Suprapubic skin (tissue), 4 donors: ENCODE data around the gene RTN4R. TPM values are rescaled to one million over a fixed set of nuclear protein-coding genes. Genes with fewer than 3 reads are reported as not detected.

ENCODE experiments used
- DNase-seq, 2 donors: peaks; one replicate each; pipeline ENCODE4 v3.0.0-alpha.2; 2019; ENCODE audit warnings: low spot score in 2 of 2
- H3K27ac ChIP-seq: fragments of 200-600 bp; sonication (generic); one replicate; pipeline ENCODE4 v1.5.1; 2019
- H3K27me3 ChIP-seq: fragments of 200-600 bp; sonication (generic); one replicate; pipeline ENCODE4 v1.5.1; 2019
- H3K36me3 ChIP-seq: fragments of 200-600 bp; sonication (generic); one replicate; pipeline ENCODE4 v1.5.1; 2019
- H3K4me1 ChIP-seq: fragments of 200-600 bp; sonication (generic); one replicate; pipeline ENCODE4 v1.5.1; 2019
- H3K4me3 ChIP-seq: fragments of 200-600 bp; sonication (generic); one replicate; pipeline ENCODE4 v1.5.1; 2019; ENCODE audit warnings: mild to moderate bottlenecking
- H3K9me3 ChIP-seq: fragments of 200-600 bp; sonication (generic); one replicate; pipeline ENCODE4 v1.5.1; 2019
- CTCF ChIP-seq, 2 donors: fragments of 200-600 bp in 1 of 2; fragments of 450-650 bp in 1 of 2; sonication (generic) in 1 of 2; IDR thresholded peaks; one replicate each; pipeline ENCODE4 v1.5.1; 2016 to 2019; ENCODE audit warnings: antibody characterized with exemption in 2 of 2, mild to moderate bottlenecking in 1 of 2, moderate library complexity in 1 of 2
- EP300 ChIP-seq: sonication (generic); formaldehyde crosslinking; IDR thresholded peaks from one replicate; pipeline ENCODE4 v1.6.1; 2017; ENCODE audit warnings: antibody characterized with exemption
- POLR2A ChIP-seq, 2 donors: fragments of 450-650 bp; IDR thresholded peaks; one replicate each; pipeline ENCODE4 v1.6.1; 2017; ENCODE audit warnings: antibody characterized with exemption in 2 of 2, mild to moderate bottlenecking in 2 of 2, moderate library complexity in 2 of 2
- POLR2AphosphoS5 ChIP-seq, 3 donors: sonication (generic); formaldehyde crosslinking; IDR thresholded peaks; one replicate each; pipeline ENCODE4 v1.6.1; 2017; ENCODE audit warnings: antibody characterized with exemption in 3 of 3
- WGBS: methylation state at CpG from one replicate; pipeline ENCODE4 v1.1.5; 2018; 5-methylcytosine and 5-hydroxymethylcytosine counted together
- total RNA-seq, 4 donors: library from RNA; depleted of rRNA; stranded (reverse); fragments of >200 nt; gene quantifications; one replicate each; pipeline ENCODE4 v1.1.0, GENCODE V29; 2016

RTN4R gene
- total RNA-seq, 4 donors from 2014 or later: 5.0 to 12.2 (median 9.2) TPM

GRCh38 chr22:20256027-20256426, 12.1 kb downstream of the RTN4R start:
- 83% methylated on average over 9 of the region's 13 CpGs for WGBS
- no peaks in the 10 kb centered on the region for H3K9me3 ChIP-seq
- no peaks in the 10 kb centered on the region for H3K4me1 ChIP-seq
- no peak for DNase-seq
- H3K27me3 ChIP-seq: no peaks in the 10 kb centered on the region
- TF ChIP-seq EP300: no peak
- no peak for TF ChIP-seq POLR2AphosphoS5 (IDR thresholded peaks at IDR 0.05)
- no peak for TF ChIP-seq CTCF (IDR thresholded peaks at IDR 0.05)
- no peak for TF ChIP-seq POLR2A (IDR thresholded peaks at IDR 0.05)
- no peak overlapping the region for H3K27ac ChIP-seq
- no peaks in the 10 kb centered on the region for H3K36me3 ChIP-seq
- no peak overlapping the region for H3K4me3 ChIP-seq

- no peak for DNase-seq
Observed at GRCh38 chr22:20254975-20255946, 12.9 kb downstream of the RTN4R start.

GRCh38 chr22:20253161-20253560, 15.0 kb downstream of the RTN4R start:
- DNase-seq: no peak
- H3K36me3 ChIP-seq: no peaks in the 10 kb centered on the region
- 84% methylated on average over 6 of the region's 7 CpGs for WGBS

More at GRCh38 chr22:20254975-20255946, 12.9 kb downstream of the RTN4R start:
- H3K4me1 ChIP-seq: peaks cover 2% of the 10 kb centered on the region
- no peak overlapping the region for H3K27ac ChIP-seq
- H3K36me3 ChIP-seq: no peaks in the 10 kb centered on the region
- TF ChIP-seq POLR2AphosphoS5 (IDR thresholded peaks at IDR 0.05): no peak
- no peak for TF ChIP-seq POLR2A (IDR thresholded peaks at IDR 0.05)
- no peak for TF ChIP-seq EP300
- no peak for TF ChIP-seq CTCF (IDR thresholded peaks at IDR 0.05)
- H3K9me3 ChIP-seq: no peaks in the 10 kb centered on the region
- 90% methylated on average over 21 of the region's 23 CpGs for WGBS
- no peaks in the 10 kb centered on the region for H3K27me3 ChIP-seq
- no peak overlapping the region for H3K4me3 ChIP-seq

GRCh38 chr22:20251981-20252380, 16.1 kb downstream of the RTN4R start:
- no peaks in the 10 kb centered on the region for H3K27me3 ChIP-seq
- no peak for DNase-seq
- H3K9me3 ChIP-seq: no peaks in the 10 kb centered on the region
- H3K36me3 ChIP-seq: no peaks in the 10 kb centered on the region
- TF ChIP-seq CTCF (IDR thresholded peaks at IDR 0.05) (no peak), POLR2AphosphoS5 (IDR thresholded peaks at IDR 0.05) (no peak), EP300 (no peak), POLR2A (IDR thresholded peaks at IDR 0.05) (no peak)
- peaks cover 18% of the 10 kb centered on the region for H3K4me1 ChIP-seq
- no peak overlapping the region for H3K4me3 ChIP-seq
- no peak overlapping the region for H3K27ac ChIP-seq
- WGBS: 97% methylated on average over 5 of the region's 5 CpGs

More at GRCh38 chr22:20253161-20253560, 15.0 kb downstream of the RTN4R start:
- Histone ChIP-seq H3K27me3 (no peaks in the 10 kb centered on the region), H3K4me1 (peaks cover 18% of the 10 kb centered on the region), H3K27ac (no peak overlapping the region), H3K9me3 (no peaks in the 10 kb centered on the region), H3K4me3 (no peak overlapping the region)
- TF ChIP-seq POLR2A (IDR thresholded peaks at IDR 0.05) (no peak), POLR2AphosphoS5 (IDR thresholded peaks at IDR 0.05) (no peak), CTCF (IDR thresholded peaks at IDR 0.05) (no peak), EP300 (no peak)

GRCh38 chr22:20251491-20251890, 16.6 kb downstream of the RTN4R start:
- H3K4me3 ChIP-seq: no peak overlapping the region
- H3K4me1 ChIP-seq: peaks cover 18% of the 10 kb centered on the region
- no peaks in the 10 kb centered on the region for H3K36me3 ChIP-seq
- H3K9me3 ChIP-seq: no peaks in the 10 kb centered on the region
- no peak for DNase-seq
- no peaks in the 10 kb centered on the region for H3K27me3 ChIP-seq
- no peak overlapping the region for H3K27ac ChIP-seq
- TF ChIP-seq POLR2A (IDR thresholded peaks at IDR 0.05) (no peak), POLR2AphosphoS5 (IDR thresholded peaks at IDR 0.05) (no peak), EP300 (no peak), CTCF (IDR thresholded peaks at IDR 0.05) (no peak)
